SU-DHL-6 (cell line): Measurements from ENCODE around the gene EIF3M.
"Not testable (repeated sequence)": the region's sequence is repeated elsewhere in the genome, so short reads cannot be mapped to it uniquely, and the experiment has no call there.

ENCODE experiments used
- H2AFZ ChIP-seq: fragments of 200-600 bp; sonication (generic); 2 replicates; pipeline ENCODE4 v1.6.1; 2014; ENCODE audit warnings: low read depth, mild to moderate bottlenecking, moderate library complexity, mixed read lengths, antibody characterized with exemption, low read length; ENCODE audit not compliant: severe bottlenecking
- H3F3A ChIP-seq: fragments of 200-600 bp; shearing (Covaris generic); 2 replicates; pipeline ENCODE4 v1.6.0; 2016; ENCODE audit warnings: antibody characterized with exemption, mild to moderate bottlenecking; ENCODE audit not compliant: insufficient read depth
- H3K27ac ChIP-seq: fragments of 200-600 bp; sonication (generic); 2 replicates; pipeline ENCODE4 v1.5.1; 2016; ENCODE audit warnings: low read depth, mild to moderate bottlenecking, low read length, moderate library complexity, mixed read lengths
- H3K27me3 ChIP-seq: fragments of 200-600 bp; sonication (generic), shearing (Covaris generic); 2 replicates; pipeline ENCODE4 v1.6.0; 2014; ENCODE audit warnings: mild to moderate bottlenecking, low read length
- H3K36me3 ChIP-seq: fragments of 200-600 bp; sonication (generic); 2 replicates; pipeline ENCODE4 v1.6.1; 2014; ENCODE audit warnings: mild to moderate bottlenecking, low read length, mixed read lengths
- H3K4me2 ChIP-seq: fragments of 300-600, 200-600 bp; shearing (Covaris generic), sonication (generic); 2 replicates; pipeline ENCODE4 v1.6.0; 2014; ENCODE audit warnings: low read length, low read depth, mild to moderate bottlenecking; ENCODE audit not compliant: poor library complexity, severe bottlenecking
- H3K4me3 ChIP-seq: fragments of 200-600 bp; sonication (generic); 2 replicates; pipeline ENCODE4 v1.5.1; 2014; ENCODE audit warnings: antibody characterized with exemption, low read length, mild to moderate bottlenecking, mixed read lengths; ENCODE audit not compliant: insufficient read depth, poor library complexity, severe bottlenecking
- H3K79me2 ChIP-seq: fragments of 200-600 bp; sonication (generic); 2 replicates; pipeline ENCODE4 v1.6.1; 2014; ENCODE audit warnings: mild to moderate bottlenecking, low read length, moderate library complexity; ENCODE audit not compliant: insufficient read depth
- H3K9ac ChIP-seq: fragments of 200-600 bp; sonication (generic); 2 replicates; pipeline ENCODE4 v1.7.0; 2014; ENCODE audit warnings: mild to moderate bottlenecking, low read length
- H3K9me2 ChIP-seq: fragments of 200-600 bp; sonication (generic); replicated peaks from 2 replicates; pipeline ENCODE4 v1.6.1; 2014; ENCODE audit warnings: low read length; ENCODE audit not compliant: insufficient read depth
- H3K9me3 ChIP-seq: fragments of 200-600 bp; sonication (generic); 2 replicates; pipeline ENCODE4 v1.6.1; 2014; ENCODE audit warnings: low read length, mixed read lengths; ENCODE audit not compliant: insufficient read depth
- H4K20me1 ChIP-seq: fragments of 200-600 bp; sonication (generic); 2 replicates; pipeline ENCODE4 v1.6.1; 2014; ENCODE audit warnings: low read depth, mild to moderate bottlenecking, antibody characterized with exemption, low read length, moderate library complexity, mixed read lengths
- CTCF ChIP-seq: fragments of 200-600 bp; sonication (generic); IDR thresholded peaks from one replicate; pipeline ENCODE4 v1.5.1; 2017; ENCODE audit warnings: antibody characterized with exemption, mild to moderate bottlenecking, low read length, moderate library complexity; ENCODE audit not compliant: insufficient read depth, poor library complexity, severe bottlenecking
- EZH2phosphoT487 ChIP-seq: fragments of 200-600 bp; sonication (generic), shearing (Covaris generic); conservative IDR thresholded peaks from 2 replicates; pipeline ENCODE4 v1.6.1; 2018; ENCODE audit warnings: mild to moderate bottlenecking, antibody characterized with exemption, low read length, moderate library complexity, mixed read lengths

The EIF3M gene

GRCh38 chr11:32606220-32606619, 22.6 kb downstream of the EIF3M start:
- peaks cover 12% of the 10 kb centered on the region; the same call in 1 of the 2 replicates for H3K36me3 ChIP-seq

GRCh38 chr11:32608826-32609225, 25.2 kb downstream of the EIF3M start:
- H3K9me2 ChIP-seq, H3K27ac ChIP-seq, H3K9ac ChIP-seq, H3K9me3 ChIP-seq, H3F3A ChIP-seq, H3K27me3 ChIP-seq, H3K4me3 ChIP-seq, H4K20me1 ChIP-seq, H3K4me2 ChIP-seq, H3K79me2 ChIP-seq, H2AFZ ChIP-seq, H3K36me3 ChIP-seq: not testable (repeated sequence)

More at GRCh38 chr11:32606220-32606619, 22.6 kb downstream of the EIF3M start:
- Histone ChIP-seq H2AFZ (no peak overlapping the region), H3K27ac (no peak overlapping the region), H3K4me2 (no peak overlapping the region), H3K27me3 (no peaks in the 10 kb centered on the region), H3K9me2 (no peaks in the 10 kb centered on the region), H3K9me3 (no peaks in the 10 kb centered on the region), H4K20me1 (no peaks in the 10 kb centered on the region), H3K79me2 (no peaks in the 10 kb centered on the region), H3K9ac (no peak overlapping the region), H3K4me3 (no peak overlapping the region), H3F3A (no peaks in the 10 kb centered on the region)
- TF ChIP-seq EZH2phosphoT487 = no peak

DNA sequence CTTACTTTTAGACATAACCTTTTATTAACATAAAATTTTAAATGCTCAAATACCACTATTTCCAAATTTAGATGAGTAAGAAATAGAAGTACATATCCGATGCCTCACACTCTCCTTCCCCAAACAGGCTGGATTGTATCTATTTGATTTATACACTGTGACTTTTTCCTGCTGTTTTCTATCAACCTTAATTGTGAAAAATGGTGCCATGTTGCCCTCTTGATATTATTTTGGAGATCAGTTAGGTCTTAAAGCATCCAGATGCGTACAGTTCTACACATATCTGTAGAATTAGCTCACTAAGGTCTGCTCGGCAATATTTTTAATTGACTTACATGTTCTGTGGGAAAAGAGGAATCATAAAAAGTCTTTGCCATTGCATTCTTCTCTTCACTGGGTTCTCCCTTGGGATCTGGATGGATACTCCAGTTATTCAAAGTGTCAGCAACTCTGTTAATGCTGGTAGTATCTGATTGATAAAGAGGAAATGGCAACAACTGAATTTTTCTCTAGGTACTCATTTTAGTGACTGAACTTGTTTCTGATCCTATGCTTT, 27.2 kb downstream of the EIF3M start:
- Histone ChIP-seq H3K9me2 (no peaks in the 10 kb centered on the region), H2AFZ (no peak overlapping the region), H3K9ac (no peak overlapping the region), H3K36me3 (no peaks in the 10 kb centered on the region), H3K4me3 (no peak overlapping the region), H3K4me2 (no peak overlapping the region), H3K9me3 (no peaks in the 10 kb centered on the region), H3F3A (no peaks in the 10 kb centered on the region), H4K20me1 (no peaks in the 10 kb centered on the region), H3K27me3 (no peaks in the 10 kb centered on the region), H3K27ac (no peak overlapping the region), H3K79me2 (no peaks in the 10 kb centered on the region)
- no peak for TF ChIP-seq CTCF
- TF ChIP-seq EZH2phosphoT487 = no peak

DNA sequence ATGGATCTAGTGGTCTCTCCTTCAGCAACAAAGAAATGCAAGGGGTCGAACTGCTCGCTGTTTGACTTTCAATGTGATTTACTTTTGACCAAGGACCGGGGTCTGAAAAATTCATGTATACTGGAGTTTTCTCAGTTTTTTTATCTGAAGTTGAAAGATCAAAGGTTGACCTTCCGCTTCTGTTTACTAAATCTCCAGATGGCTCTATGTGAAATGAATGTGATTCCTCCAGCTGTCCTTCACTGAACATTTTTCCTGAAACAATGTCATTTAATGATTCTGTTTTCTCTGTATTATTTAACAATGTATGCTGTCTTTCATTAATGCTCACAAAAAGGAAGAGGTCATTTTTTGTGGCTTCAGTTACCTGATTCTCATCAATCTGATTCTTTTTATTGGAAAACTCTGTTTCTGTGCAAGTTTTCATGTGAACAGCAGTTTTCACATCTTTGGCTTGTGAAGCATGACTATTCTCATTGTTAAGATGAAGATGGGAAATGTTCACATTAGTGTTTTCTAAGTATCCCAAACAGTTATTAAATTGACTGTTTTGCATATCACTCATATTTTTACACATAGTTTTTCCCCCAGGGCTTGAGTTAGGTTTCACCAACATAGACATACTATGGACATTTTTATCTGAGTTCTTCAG, 30.0 kb downstream of the EIF3M start:
- Histone ChIP-seq H3K9me3 (no peaks in the 10 kb centered on the region), H3K9me2 (no peaks in the 10 kb centered on the region), H4K20me1 (no peaks in the 10 kb centered on the region), H3K27ac (no peak overlapping the region), H3K4me3 (no peak overlapping the region), H3K79me2 (no peaks in the 10 kb centered on the region), H3K9ac (no peak overlapping the region), H3K36me3 (no peaks in the 10 kb centered on the region), H2AFZ (no peak overlapping the region), H3K4me2 (no peak overlapping the region), H3K27me3 (no peaks in the 10 kb centered on the region), H3F3A (no peaks in the 10 kb centered on the region)
- TF ChIP-seq EZH2phosphoT487 (no peak), CTCF (no peak)
